OCI-LY3 (cell line): ENCODE data around the gene ZNF618.

Experiments used
- H2AFZ ChIP-seq: fragments of 200-600, 300-600 bp; shearing (Covaris generic); 2 replicates; pipeline ENCODE4 v1.6.0; 2014; ENCODE audit warnings: antibody characterized with exemption, low read depth, low read length
- H3K27ac ChIP-seq: fragments of 200-600, 300-600 bp; sonication (generic); 2 replicates; pipeline ENCODE4 v1.5.1; 2014; ENCODE audit warnings: mild to moderate bottlenecking, low read length, moderate library complexity, mixed read lengths
- H3K27me3 ChIP-seq: fragments of 200-600, 300-600 bp; sonication (generic); 2 replicates; pipeline ENCODE4 v1.6.1; 2014; ENCODE audit warnings: low read depth, low read length, mixed read lengths
- H3K36me3 ChIP-seq: fragments of 200-600, 300-600 bp; sonication (generic); replicated peaks from 2 replicates; pipeline ENCODE3; 2014; ENCODE audit warnings: low read depth, low read length, mixed read lengths
- H3K4me1 ChIP-seq: fragments of 300-600, 200-600 bp; sonication (generic); 2 replicates; pipeline ENCODE4 v1.6.1; 2014; ENCODE audit warnings: low read length, mixed read lengths
- H3K4me2 ChIP-seq: fragments of 200-600, 300-600 bp; sonication (generic); 2 replicates; pipeline ENCODE4 v1.6.1; 2014; ENCODE audit warnings: low read length, mixed read lengths
- H3K4me3 ChIP-seq: fragments of 300-600, 200-600 bp; sonication (generic); 2 replicates; pipeline ENCODE4 v1.5.1; 2014; ENCODE audit warnings: antibody characterized with exemption, mild to moderate bottlenecking, low read length, moderate library complexity
- H3K79me2 ChIP-seq: fragments of 300-600, 200-600 bp; shearing (Covaris generic); 2 replicates; pipeline ENCODE4 v1.6.1; 2014; ENCODE audit warnings: mild to moderate bottlenecking, low read length, mixed read lengths
- H3K9ac ChIP-seq: fragments of 300-600, 200-600 bp; shearing (Covaris generic); 2 replicates; pipeline ENCODE4 v1.6.0; 2014; ENCODE audit warnings: mild to moderate bottlenecking, low read length, moderate library complexity
- H3K9me3 ChIP-seq: fragments of 200-600, 300-600 bp; shearing (Covaris generic); 2 replicates; pipeline ENCODE4 v1.6.1; 2014; ENCODE audit warnings: low read length, mixed read lengths; ENCODE audit not compliant: insufficient read depth
- H4K20me1 ChIP-seq: fragments of 200-600, 300-600 bp; sonication (generic); 2 replicates; pipeline ENCODE4 v1.6.1; 2016; ENCODE audit warnings: low read length, mixed read lengths; ENCODE audit not compliant: insufficient read depth
- CTCF ChIP-seq: fragments of 200-600, 300-600 bp; sonication (generic); IDR thresholded peaks from 2 replicates; pipeline ENCODE4 v1.5.1; 2014; ENCODE audit warnings: antibody characterized with exemption, low read length, low read depth
- EZH2phosphoT487 ChIP-seq: fragments of 200-600 bp; shearing (Covaris generic); IDR thresholded peaks from 2 replicates; pipeline ENCODE4 v1.6.1; 2018; ENCODE audit warnings: antibody characterized with exemption, mixed run types, low read depth

Gene ZNF618

GRCh38 chr9:114065304-114065703 lies 189.2 kb downstream of the ZNF618 start:
- Histone ChIP-seq H3K4me3 (no peak overlapping the region), H3K27ac (no peak overlapping the region), H3K9me3 (no peaks in the 10 kb centered on the region), H2AFZ (no peak overlapping the region), H3K79me2 (no peaks in the 10 kb centered on the region), H4K20me1 (no peaks in the 10 kb centered on the region), H3K9ac (no peak overlapping the region), H3K4me1 (no peaks in the 10 kb centered on the region), H3K36me3 (no peaks in the 10 kb centered on the region), H3K4me2 (no peak overlapping the region), H3K27me3 (peaks cover 30% of the 10 kb centered on the region)
- TF ChIP-seq CTCF (no peak), EZH2phosphoT487 (no peak)

GRCh38 chr9:114069476-114070187 lies 193.5 kb downstream of the ZNF618 start:
- TF ChIP-seq EZH2phosphoT487 (no peak), CTCF (no peak)

GRCh38 chr9:114070188-114071103 lies 194.3 kb downstream of the ZNF618 start:
- H3K36me3 ChIP-seq: no peaks in the 10 kb centered on the region
- H3K79me2 ChIP-seq: no peaks in the 10 kb centered on the region
- no peaks in the 10 kb centered on the region for H3K9me3 ChIP-seq
- TF ChIP-seq EZH2phosphoT487: no peak
- no peak for TF ChIP-seq CTCF
- no peak overlapping the region for H3K4me3 ChIP-seq
- H4K20me1 ChIP-seq: no peaks in the 10 kb centered on the region
- no peak overlapping the region for H2AFZ ChIP-seq
- no peak overlapping the region for H3K27ac ChIP-seq
- no peak overlapping the region for H3K9ac ChIP-seq
- H3K4me1 ChIP-seq: no peaks in the 10 kb centered on the region
- H3K4me2 ChIP-seq: no peak overlapping the region
- H3K27me3 ChIP-seq: peaks cover 24% of the 10 kb centered on the region

More at GRCh38 chr9:114069476-114070187, 193.5 kb downstream of the ZNF618 start:
- Histone ChIP-seq H2AFZ (no peak overlapping the region), H3K9ac (no peak overlapping the region), H3K36me3 (no peaks in the 10 kb centered on the region), H3K4me2 (no peak overlapping the region), H3K79me2 (no peaks in the 10 kb centered on the region), H4K20me1 (no peaks in the 10 kb centered on the region), H3K27ac (no peak overlapping the region), H3K27me3 (peaks cover 16% of the 10 kb centered on the region; the same call in 1 of the 2 replicates), H3K4me3 (no peak overlapping the region), H3K4me1 (no peaks in the 10 kb centered on the region), H3K9me3 (no peaks in the 10 kb centered on the region)

- TF ChIP-seq CTCF: no peak
- TF ChIP-seq EZH2phosphoT487: no peak
- H3K9me3 ChIP-seq: no peaks in the 10 kb centered on the region
- H2AFZ ChIP-seq: no peak overlapping the region
- H3K4me2 ChIP-seq: no peak overlapping the region
- no peaks in the 10 kb centered on the region for H4K20me1 ChIP-seq
- H3K27ac ChIP-seq: no peak overlapping the region
- no peaks in the 10 kb centered on the region for H3K4me1 ChIP-seq
- H3K4me3 ChIP-seq: no peak overlapping the region
- H3K27me3 ChIP-seq: peaks cover 24% of the 10 kb centered on the region
- H3K79me2 ChIP-seq: no peaks in the 10 kb centered on the region
- H3K36me3 ChIP-seq: no peaks in the 10 kb centered on the region
- no peak overlapping the region for H3K9ac ChIP-seq
These were observed 195.2 kb downstream of the ZNF618 start for GRCh38 chr9:114071197-114071795.
